Measurements from ENCODE around the gene MYO15B. TPM values are rescaled to one million over a fixed set of nuclear protein-coding genes. Genes with fewer than 3 reads are reported as not detected.

Gene MYO15B
- total and polyA plus RNA-seq, 2 donors (not counting 3 experiments of a cell fraction or from before 2014, with no cell fraction given) = 10.2 to 87.8 TPM

- H3K9me3 ChIP-seq (replicated peaks; ENCODE audit: control insufficient read depth, insufficient read depth, low read length) = no peaks in the 10 kb centered on the region
- dilution Hi-C loops (cut with MboI; ENCODE audit: extremely low pct_ligation_motif_present, low sequenced_read_pairs) (no loop called here), intact Hi-C loops (cut with micrococcal nuclease) (no loop called here)
- peaks cover 7% of the 10 kb centered on the region for H3K79me2 ChIP-seq (ENCODE audit: control insufficient read depth, insufficient read depth, low read length)
- H3K27me3 ChIP-seq (ENCODE audit: control insufficient read depth in 2 of 2, insufficient read depth in 2 of 2, low read length in 2 of 2) = no peaks in the 10 kb centered on the region
- H3K27ac ChIP-seq (ENCODE audit: insufficient read depth, low read depth, low read length) = no peak overlapping the region
- no peak overlapping the region for H2AFZ ChIP-seq (ENCODE audit: low read depth, low read length)
- no peaks in the 10 kb centered on the region for H3K9me1 ChIP-seq (replicated peaks; ENCODE audit: control insufficient read depth, extremely low read depth, insufficient read depth, low read length)
- no peaks in the 10 kb centered on the region for H4K20me1 ChIP-seq (replicated peaks; ENCODE audit: control insufficient read depth, extremely low read depth, insufficient read depth, low read length)
- FAIRE-seq (no peak), DNase-seq (ENCODE audit: low read depth, low spot score) (no peak)
- no TSS peak for BruUV-seq (replicated peaks)
- no peak overlapping the region for H3K4me3 ChIP-seq (replicated peaks in 1 of 3; ENCODE audit: insufficient read depth in 1 of 3, low read depth in 1 of 3, low read length in 3 of 3)
- H3K9ac ChIP-seq (replicated peaks; ENCODE audit: extremely low read depth, insufficient read depth, low read length) = no peak overlapping the region
- TF ChIP-seq JUN (IDR thresholded peaks at IDR 0.05; ENCODE audit: borderline replicate concordance, insufficient read depth, insufficient read length, low read depth) (no peak), POLR2A (IDR thresholded peaks at IDR 0.05; ENCODE audit: low read depth, low read length) (no peak), MYC (IDR thresholded peaks at IDR 0.05; ENCODE audit: low read depth, low read length) (no peak), POLR2AphosphoS5 (IDR thresholded peaks at IDR 0.05; ENCODE audit: insufficient read depth, low read depth, low read length) (no peak), CTCF (IDR thresholded peaks at IDR 0.05; ENCODE audit: extremely low read depth in 1 of 2, insufficient read depth in 1 of 2, low read depth in 1 of 2, low read length in 2 of 2) (no peak), MAX (IDR thresholded peaks at IDR 0.05; ENCODE audit: insufficient read depth, insufficient read length) (no peak), FOS (IDR thresholded peaks at IDR 0.05; ENCODE audit: borderline replicate concordance, insufficient read depth, low read length) (no peak)
- peaks cover 0 to 16% of the 10 kb centered on the region in 2 experiments for H3K36me3 ChIP-seq (ENCODE audit: control insufficient read depth in 2 of 2, extremely low read depth in 1 of 2, insufficient read depth in 2 of 2, low read length in 2 of 2)
- no peak overlapping the region for H3K4me2 ChIP-seq (ENCODE audit: insufficient read depth, low read length)
- POLR2A ChIA-PET = no interaction called here
- peaks cover 9% of the 10 kb centered on the region for H3K4me1 ChIP-seq (ENCODE audit: control insufficient read depth, extremely low read depth, insufficient read depth, low read length)
- CTCF ChIA-PET = interaction anchor here (0.6 to 2.5 kb wide), 6 partner anchors 10 to 193 kb away, joined by 3 to 8 read pairs (median 5); partner anchors contain the start of gene SMIM5
These were observed 73.9 kb downstream of the MYO15B start for GRCh38 chr17:75661531-75661930.
